ENCODE results near the gene MACF1.
"Not testable (repeated sequence)": the region's sequence is repeated elsewhere in the genome, so short reads cannot be mapped to it uniquely, and the experiment has no call there.

DNA sequence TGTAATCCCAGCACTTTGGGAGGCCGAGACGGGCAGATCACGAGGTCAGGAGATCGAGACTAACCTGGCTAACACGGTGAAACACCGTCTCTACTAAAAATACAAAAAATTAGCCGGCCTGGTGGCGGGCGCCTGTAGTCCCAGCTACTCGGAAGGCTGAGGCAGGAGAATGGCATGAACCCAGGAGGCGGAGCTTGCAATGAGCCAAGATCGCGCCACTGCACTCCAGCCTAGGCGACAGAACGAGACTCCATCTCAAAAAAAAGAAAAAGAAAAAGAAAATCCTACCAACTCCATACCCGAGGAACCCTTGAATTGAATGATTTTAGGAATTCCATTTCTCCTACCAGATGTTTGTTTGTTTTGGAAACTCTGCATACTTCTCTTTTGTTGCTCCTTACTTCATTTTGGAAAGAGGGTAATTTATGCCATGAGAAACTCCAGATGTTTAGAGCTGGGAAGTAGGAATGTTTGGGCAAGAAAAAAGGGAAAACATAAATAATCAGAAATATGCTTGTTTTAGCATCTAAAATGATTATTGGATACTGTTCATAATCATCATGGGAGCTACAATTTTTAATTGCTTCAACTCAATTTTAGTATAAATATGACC is 262.7 kb downstream of the MACF1 start:
- TF ChIP-seq EZH2phosphoT487 (IDR thresholded peaks at IDR 0.05; ENCODE audit: borderline replicate concordance, low read depth); RAD21 (IDR thresholded peaks at IDR 0.05; ENCODE audit: low read length); EP300 (IDR thresholded peaks at IDR 0.05; ENCODE audit: borderline replicate concordance in 1 of 2, low read depth in 1 of 2, low read length in 1 of 2); RFX5 (IDR thresholded peaks at IDR 0.05; ENCODE audit: low read length); ELF1 (IDR thresholded peaks at IDR 0.05); TCF12 (IDR thresholded peaks at IDR 0.05); SIN3A (IDR thresholded peaks at IDR 0.05; ENCODE audit: borderline replicate concordance, low read depth, low read length); YY1 (IDR thresholded peaks at IDR 0.05; ENCODE audit: low read depth); TEAD4 (IDR thresholded peaks at IDR 0.05; ENCODE audit: borderline replicate concordance, insufficient read depth): not testable (repeated sequence)
- TF ChIP-seq, protein P1, sequence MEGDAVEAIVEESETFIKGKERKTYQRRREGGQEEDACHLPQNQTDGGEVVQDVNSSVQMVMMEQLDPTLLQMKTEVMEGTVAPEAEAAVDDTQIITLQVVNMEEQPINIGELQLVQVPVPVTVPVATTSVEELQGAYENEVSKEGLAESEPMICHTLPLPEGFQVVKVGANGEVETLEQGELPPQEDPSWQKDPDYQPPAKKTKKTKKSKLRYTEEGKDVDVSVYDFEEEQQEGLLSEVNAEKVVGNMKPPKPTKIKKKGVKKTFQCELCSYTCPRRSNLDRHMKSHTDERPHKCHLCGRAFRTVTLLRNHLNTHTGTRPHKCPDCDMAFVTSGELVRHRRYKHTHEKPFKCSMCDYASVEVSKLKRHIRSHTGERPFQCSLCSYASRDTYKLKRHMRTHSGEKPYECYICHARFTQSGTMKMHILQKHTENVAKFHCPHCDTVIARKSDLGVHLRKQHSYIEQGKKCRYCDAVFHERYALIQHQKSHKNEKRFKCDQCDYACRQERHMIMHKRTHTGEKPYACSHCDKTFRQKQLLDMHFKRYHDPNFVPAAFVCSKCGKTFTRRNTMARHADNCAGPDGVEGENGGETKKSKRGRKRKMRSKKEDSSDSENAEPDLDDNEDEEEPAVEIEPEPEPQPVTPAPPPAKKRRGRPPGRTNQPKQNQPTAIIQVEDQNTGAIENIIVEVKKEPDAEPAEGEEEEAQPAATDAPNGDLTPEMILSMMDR (IDR thresholded peaks at IDR 0.05), result not testable (repeated sequence)
- TF ChIP-seq, protein P2, sequence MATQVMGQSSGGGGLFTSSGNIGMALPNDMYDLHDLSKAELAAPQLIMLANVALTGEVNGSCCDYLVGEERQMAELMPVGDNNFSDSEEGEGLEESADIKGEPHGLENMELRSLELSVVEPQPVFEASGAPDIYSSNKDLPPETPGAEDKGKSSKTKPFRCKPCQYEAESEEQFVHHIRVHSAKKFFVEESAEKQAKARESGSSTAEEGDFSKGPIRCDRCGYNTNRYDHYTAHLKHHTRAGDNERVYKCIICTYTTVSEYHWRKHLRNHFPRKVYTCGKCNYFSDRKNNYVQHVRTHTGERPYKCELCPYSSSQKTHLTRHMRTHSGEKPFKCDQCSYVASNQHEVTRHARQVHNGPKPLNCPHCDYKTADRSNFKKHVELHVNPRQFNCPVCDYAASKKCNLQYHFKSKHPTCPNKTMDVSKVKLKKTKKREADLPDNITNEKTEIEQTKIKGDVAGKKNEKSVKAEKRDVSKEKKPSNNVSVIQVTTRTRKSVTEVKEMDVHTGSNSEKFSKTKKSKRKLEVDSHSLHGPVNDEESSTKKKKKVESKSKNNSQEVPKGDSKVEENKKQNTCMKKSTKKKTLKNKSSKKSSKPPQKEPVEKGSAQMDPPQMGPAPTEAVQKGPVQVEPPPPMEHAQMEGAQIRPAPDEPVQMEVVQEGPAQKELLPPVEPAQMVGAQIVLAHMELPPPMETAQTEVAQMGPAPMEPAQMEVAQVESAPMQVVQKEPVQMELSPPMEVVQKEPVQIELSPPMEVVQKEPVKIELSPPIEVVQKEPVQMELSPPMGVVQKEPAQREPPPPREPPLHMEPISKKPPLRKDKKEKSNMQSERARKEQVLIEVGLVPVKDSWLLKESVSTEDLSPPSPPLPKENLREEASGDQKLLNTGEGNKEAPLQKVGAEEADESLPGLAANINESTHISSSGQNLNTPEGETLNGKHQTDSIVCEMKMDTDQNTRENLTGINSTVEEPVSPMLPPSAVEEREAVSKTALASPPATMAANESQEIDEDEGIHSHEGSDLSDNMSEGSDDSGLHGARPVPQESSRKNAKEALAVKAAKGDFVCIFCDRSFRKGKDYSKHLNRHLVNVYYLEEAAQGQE (IDR thresholded peaks at IDR 0.05; ENCODE audit: low read depth, low read length), result not testable (repeated sequence)

All from SK-N-SH (cell line).